H1 (cell line): ENCODE measurements around the gene SMARCC2. TPM values are rescaled to one million over a fixed set of nuclear protein-coding genes. Genes with fewer than 3 reads are reported as not detected.

ENCODE experiments used
- ASH2L ChIP-seq: fragments of 200-600, 300-600 bp; sonication (generic); IDR thresholded peaks from one replicate; pipeline ENCODE4 v1.7.1; 2017; ENCODE audit warnings: low read length
- KDM5A ChIP-seq: fragments of 200-600 bp; IDR thresholded peaks from 2 replicates; pipeline ENCODE4 v1.7.1; 2012; ENCODE audit warnings: mild to moderate bottlenecking, low read length, inconsistent platforms, mixed read lengths
- MAFK ChIP-seq: IDR thresholded peaks from 2 replicates; pipeline ENCODE4 v1.6.1; 2012; ENCODE audit warnings: low read depth, mild to moderate bottlenecking, improper control_type of control experiment, low read length
- SIRT6 ChIP-seq: IDR thresholded peaks from one replicate; pipeline ENCODE4 v1.7.1; 2012; ENCODE audit warnings: low read length, inconsistent platforms
- polyA plus RNA-seq, 7 experiments: library from polyadenylated mRNA; depleted of rRNA in 3 of 7; stranded (reverse) in 5 of 7; unstranded in 2 of 7; fragments of >200 nt in 5 of 7; fragments of 200-250 nt in 2 of 7; gene quantifications; 1 replicate in 5 of 7; 2 replicates in 1 of 7; 4 replicates in 1 of 7; pipeline versions ENCODE4 v1.2.1 to v1.2.3, GENCODE V29; 2011 to 2013; ENCODE audit warnings: missing spikeins in 2 of 7, mixed read lengths in 2 of 7
- total RNA-seq: library from RNA; stranded (reverse); fragmentation: NEBNext Ultra II Directional; extraction: Animal tissue kit (Norgen Biotek cat#: 25700); gene quantifications from 2 replicates; pipeline ENCODE4 v1.2.1, GENCODE V29; 2021
- TF ChIP-seq, protein P1 (sequence below): fragments of 300-600 bp; sonication (generic); IDR thresholded peaks from 2 replicates; pipeline ENCODE4 v1.7.1; 2012; ENCODE audit warnings: low read length, moderate library complexity, mild to moderate bottlenecking, inconsistent platforms; ENCODE audit not compliant: insufficient replicate concordance

Gene SMARCC2
- total and polyA plus RNA-seq, 2 of the 8 experiments (the other 6 are each of a cell fraction or from before 2014, with no cell fraction given) = 33.9 to 78.5 TPM

DNA sequence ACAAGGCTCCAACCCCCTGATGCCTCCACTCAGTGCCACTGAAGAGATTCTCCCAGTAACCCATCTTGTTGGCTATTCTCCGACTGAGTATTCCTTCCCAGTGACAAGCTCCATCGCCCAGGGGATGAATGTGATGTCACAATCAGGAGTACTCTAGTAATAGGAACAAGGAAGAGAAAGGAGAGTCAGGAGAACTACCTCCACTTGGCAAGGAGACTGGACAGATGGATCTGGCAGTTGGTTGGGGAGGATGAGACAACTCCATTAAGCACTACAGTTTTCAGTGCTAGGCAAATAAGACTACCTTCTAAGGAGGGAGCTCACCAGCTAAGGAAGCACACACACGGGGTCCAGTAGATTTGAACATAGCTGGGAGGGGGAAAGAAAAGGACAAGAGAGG is 27.2 kb upstream of the SMARCC2 start (continued):
- TF ChIP-seq, protein P1, sequence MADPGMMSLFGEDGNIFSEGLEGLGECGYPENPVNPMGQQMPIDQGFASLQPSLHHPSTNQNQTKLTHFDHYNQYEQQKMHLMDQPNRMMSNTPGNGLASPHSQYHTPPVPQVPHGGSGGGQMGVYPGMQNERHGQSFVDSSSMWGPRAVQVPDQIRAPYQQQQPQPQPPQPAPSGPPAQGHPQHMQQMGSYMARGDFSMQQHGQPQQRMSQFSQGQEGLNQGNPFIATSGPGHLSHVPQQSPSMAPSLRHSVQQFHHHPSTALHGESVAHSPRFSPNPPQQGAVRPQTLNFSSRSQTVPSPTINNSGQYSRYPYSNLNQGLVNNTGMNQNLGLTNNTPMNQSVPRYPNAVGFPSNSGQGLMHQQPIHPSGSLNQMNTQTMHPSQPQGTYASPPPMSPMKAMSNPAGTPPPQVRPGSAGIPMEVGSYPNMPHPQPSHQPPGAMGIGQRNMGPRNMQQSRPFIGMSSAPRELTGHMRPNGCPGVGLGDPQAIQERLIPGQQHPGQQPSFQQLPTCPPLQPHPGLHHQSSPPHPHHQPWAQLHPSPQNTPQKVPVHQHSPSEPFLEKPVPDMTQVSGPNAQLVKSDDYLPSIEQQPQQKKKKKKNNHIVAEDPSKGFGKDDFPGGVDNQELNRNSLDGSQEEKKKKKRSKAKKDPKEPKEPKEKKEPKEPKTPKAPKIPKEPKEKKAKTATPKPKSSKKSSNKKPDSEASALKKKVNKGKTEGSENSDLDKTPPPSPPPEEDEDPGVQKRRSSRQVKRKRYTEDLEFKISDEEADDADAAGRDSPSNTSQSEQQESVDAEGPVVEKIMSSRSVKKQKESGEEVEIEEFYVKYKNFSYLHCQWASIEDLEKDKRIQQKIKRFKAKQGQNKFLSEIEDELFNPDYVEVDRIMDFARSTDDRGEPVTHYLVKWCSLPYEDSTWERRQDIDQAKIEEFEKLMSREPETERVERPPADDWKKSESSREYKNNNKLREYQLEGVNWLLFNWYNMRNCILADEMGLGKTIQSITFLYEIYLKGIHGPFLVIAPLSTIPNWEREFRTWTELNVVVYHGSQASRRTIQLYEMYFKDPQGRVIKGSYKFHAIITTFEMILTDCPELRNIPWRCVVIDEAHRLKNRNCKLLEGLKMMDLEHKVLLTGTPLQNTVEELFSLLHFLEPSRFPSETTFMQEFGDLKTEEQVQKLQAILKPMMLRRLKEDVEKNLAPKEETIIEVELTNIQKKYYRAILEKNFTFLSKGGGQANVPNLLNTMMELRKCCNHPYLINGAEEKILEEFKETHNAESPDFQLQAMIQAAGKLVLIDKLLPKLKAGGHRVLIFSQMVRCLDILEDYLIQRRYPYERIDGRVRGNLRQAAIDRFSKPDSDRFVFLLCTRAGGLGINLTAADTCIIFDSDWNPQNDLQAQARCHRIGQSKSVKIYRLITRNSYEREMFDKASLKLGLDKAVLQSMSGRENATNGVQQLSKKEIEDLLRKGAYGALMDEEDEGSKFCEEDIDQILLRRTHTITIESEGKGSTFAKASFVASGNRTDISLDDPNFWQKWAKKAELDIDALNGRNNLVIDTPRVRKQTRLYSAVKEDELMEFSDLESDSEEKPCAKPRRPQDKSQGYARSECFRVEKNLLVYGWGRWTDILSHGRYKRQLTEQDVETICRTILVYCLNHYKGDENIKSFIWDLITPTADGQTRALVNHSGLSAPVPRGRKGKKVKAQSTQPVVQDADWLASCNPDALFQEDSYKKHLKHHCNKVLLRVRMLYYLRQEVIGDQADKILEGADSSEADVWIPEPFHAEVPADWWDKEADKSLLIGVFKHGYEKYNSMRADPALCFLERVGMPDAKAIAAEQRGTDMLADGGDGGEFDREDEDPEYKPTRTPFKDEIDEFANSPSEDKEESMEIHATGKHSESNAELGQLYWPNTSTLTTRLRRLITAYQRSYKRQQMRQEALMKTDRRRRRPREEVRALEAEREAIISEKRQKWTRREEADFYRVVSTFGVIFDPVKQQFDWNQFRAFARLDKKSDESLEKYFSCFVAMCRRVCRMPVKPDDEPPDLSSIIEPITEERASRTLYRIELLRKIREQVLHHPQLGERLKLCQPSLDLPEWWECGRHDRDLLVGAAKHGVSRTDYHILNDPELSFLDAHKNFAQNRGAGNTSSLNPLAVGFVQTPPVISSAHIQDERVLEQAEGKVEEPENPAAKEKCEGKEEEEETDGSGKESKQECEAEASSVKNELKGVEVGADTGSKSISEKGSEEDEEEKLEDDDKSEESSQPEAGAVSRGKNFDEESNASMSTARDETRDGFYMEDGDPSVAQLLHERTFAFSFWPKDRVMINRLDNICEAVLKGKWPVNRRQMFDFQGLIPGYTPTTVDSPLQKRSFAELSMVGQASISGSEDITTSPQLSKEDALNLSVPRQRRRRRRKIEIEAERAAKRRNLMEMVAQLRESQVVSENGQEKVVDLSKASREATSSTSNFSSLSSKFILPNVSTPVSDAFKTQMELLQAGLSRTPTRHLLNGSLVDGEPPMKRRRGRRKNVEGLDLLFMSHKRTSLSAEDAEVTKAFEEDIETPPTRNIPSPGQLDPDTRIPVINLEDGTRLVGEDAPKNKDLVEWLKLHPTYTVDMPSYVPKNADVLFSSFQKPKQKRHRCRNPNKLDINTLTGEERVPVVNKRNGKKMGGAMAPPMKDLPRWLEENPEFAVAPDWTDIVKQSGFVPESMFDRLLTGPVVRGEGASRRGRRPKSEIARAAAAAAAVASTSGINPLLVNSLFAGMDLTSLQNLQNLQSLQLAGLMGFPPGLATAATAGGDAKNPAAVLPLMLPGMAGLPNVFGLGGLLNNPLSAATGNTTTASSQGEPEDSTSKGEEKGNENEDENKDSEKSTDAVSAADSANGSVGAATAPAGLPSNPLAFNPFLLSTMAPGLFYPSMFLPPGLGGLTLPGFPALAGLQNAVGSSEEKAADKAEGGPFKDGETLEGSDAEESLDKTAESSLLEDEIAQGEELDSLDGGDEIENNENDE = no peak
- no peak for TF ChIP-seq KDM5A
- TF ChIP-seq ASH2L = no peak
- no peak for TF ChIP-seq MAFK
- TF ChIP-seq SIRT6 = no peak
